Tibial nerve (tissue), 4 donors: ENCODE measurements around the gene GRPEL2.

ENCODE experiments used
- CTCF ChIP-seq, 5 experiments: fragments of 200-600 bp in 3 of 5; fragments of 450-650 bp in 2 of 5; sonication (generic) in 3 of 5; IDR thresholded peaks; one replicate each; pipeline ENCODE4 v1.5.1; 2016 to 2019; ENCODE audit warnings: antibody characterized with exemption in 5 of 5, mild to moderate bottlenecking in 3 of 5, moderate library complexity in 2 of 5
- EP300 ChIP-seq, 2 donors: sonication (generic); formaldehyde crosslinking; IDR thresholded peaks; one replicate each; pipeline ENCODE4 v1.6.1; 2017; ENCODE audit warnings: antibody characterized with exemption in 2 of 2, mild to moderate bottlenecking in 1 of 2
- POLR2A ChIP-seq, 2 donors: fragments of 450-650 bp; IDR thresholded peaks; one replicate each; pipeline ENCODE4 v1.6.1; 2017; ENCODE audit warnings: antibody characterized with exemption in 2 of 2, mild to moderate bottlenecking in 2 of 2, moderate library complexity in 2 of 2

DNA sequence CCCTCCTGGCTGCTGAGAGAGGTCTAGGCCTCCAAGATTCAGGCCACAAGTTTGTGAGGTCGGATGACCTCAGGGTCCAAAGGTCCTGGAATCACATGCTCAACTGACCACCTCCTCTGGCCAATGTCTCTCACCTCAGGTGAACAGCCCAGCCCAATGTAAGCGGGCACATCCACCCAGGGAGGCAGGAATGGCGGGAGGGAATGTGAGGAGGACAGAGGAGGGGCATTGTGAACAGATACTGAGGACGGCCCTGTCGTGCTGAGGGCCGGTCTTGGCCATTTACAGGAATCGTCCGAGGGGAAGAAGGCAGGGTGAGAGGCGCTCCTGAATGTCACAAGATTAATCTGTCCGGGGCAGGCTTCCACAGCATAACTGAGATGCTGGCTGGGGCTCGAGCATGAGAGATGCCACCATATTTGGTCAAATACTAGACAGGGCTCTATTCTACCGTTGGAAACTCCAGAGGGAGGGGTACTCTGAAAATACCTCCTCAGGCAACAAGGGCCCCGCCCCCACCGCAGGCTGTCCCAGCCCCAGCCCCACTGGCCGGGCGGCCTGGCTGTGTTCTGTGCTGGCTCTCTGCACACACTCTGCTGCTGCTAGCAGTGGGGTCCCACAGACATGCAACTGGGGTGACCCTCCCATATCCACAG, 35.3 kb downstream of the GRPEL2 start:
- no peak for TF ChIP-seq CTCF (IDR thresholded peaks at IDR 0.05)
- TF ChIP-seq POLR2A (IDR thresholded peaks at IDR 0.05): no peak
- no peak for TF ChIP-seq EP300 (IDR thresholded peaks at IDR 0.05)
